DND-41 (cell line): Measurements from ENCODE around the gene GDA.

Experiments
- ATAC-seq: fragments of 200-7000 bp; cut with Tn5 transposase; 3 replicates; pipeline ENCODE4 v1.9.1; 2021; ENCODE audit warnings: low read depth; ENCODE audit not compliant: insufficient read depth
- DNase-seq: peaks from one replicate; pipeline ENCODE4 v3.0.0-alpha.2; 2020
- H2AFZ ChIP-seq: 2 replicates; pipeline ENCODE4 v1.6.0; 2012; ENCODE audit warnings: low read depth, low read length
- H3K27ac ChIP-seq: 2 replicates; pipeline ENCODE4 v1.5.1; 2012; ENCODE audit warnings: low read length, inconsistent platforms
- H3K27me3 ChIP-seq: fragments of 200-600 bp; sonication (generic); 2 replicates; pipeline ENCODE4 v1.6.0; 2012; ENCODE audit warnings: low read length, mild to moderate bottlenecking, inconsistent platforms; ENCODE audit not compliant: insufficient read depth, poor library complexity
- H3K36me3 ChIP-seq: 2 replicates; pipeline ENCODE4 v1.5.1; 2012; ENCODE audit warnings: low read length, inconsistent platforms; ENCODE audit not compliant: insufficient read depth
- H3K4me1 ChIP-seq: 2 replicates; pipeline ENCODE4 v1.5.1; 2012; ENCODE audit warnings: mild to moderate bottlenecking, low read length; ENCODE audit not compliant: insufficient read depth
- H3K4me2 ChIP-seq: 2 replicates; pipeline ENCODE4 v1.6.0; 2012; ENCODE audit warnings: mild to moderate bottlenecking, moderate library complexity, low read length, inconsistent platforms; ENCODE audit not compliant: insufficient read depth
- H3K4me3 ChIP-seq, 2 experiments: fragments of 200-600 bp in 1 of 2; shearing (Covaris generic) in 1 of 2; 2 replicates each; pipeline ENCODE4 v1.5.1; 2012 to 2016; ENCODE audit warnings: inconsistent platforms in 2 of 2, low read length in 2 of 2, mild to moderate bottlenecking in 2 of 2, low read depth in 1 of 2, moderate library complexity in 1 of 2
- H3K79me2 ChIP-seq: 2 replicates; pipeline ENCODE4 v1.6.0; 2012; ENCODE audit warnings: low read length, inconsistent platforms; ENCODE audit not compliant: insufficient read depth
- H3K9ac ChIP-seq: 2 replicates; pipeline ENCODE4 v1.6.0; 2012; ENCODE audit warnings: low read depth, mild to moderate bottlenecking, inconsistent platforms, low read length, moderate library complexity
- H3K9me3 ChIP-seq: 2 replicates; pipeline ENCODE4 v1.5.1; 2012; ENCODE audit warnings: low read length, moderate library complexity, mild to moderate bottlenecking, inconsistent platforms; ENCODE audit not compliant: insufficient read depth, severe bottlenecking
- H4K20me1 ChIP-seq: 2 replicates; pipeline ENCODE4 v1.6.0; 2012; ENCODE audit warnings: low read length; ENCODE audit not compliant: insufficient read depth
- CTCF ChIP-seq: IDR thresholded peaks from 2 replicates; pipeline ENCODE4 v1.5.1; 2012; ENCODE audit warnings: borderline replicate concordance, low read length, moderate library complexity, mild to moderate bottlenecking; ENCODE audit not compliant: poor library complexity, severe bottlenecking; ENCODE audit errors: extremely low read depth
- EZH2 ChIP-seq: IDR thresholded peaks from 3 replicates; pipeline ENCODE4 v1.6.1; 2012; ENCODE audit warnings: borderline replicate concordance, low read depth, mild to moderate bottlenecking, moderate library complexity, low read length, inconsistent platforms; ENCODE audit not compliant: severe bottlenecking

The GDA gene

GRCh38 chr9:72160446-72161123 is 11.3 kb downstream of the GDA start:
- no peak overlapping the region for H3K27ac ChIP-seq
- no peaks in the 10 kb centered on the region for H3K4me1 ChIP-seq
- H3K36me3 ChIP-seq, result no peaks in the 10 kb centered on the region
- no peak overlapping the region for H2AFZ ChIP-seq
- H3K4me2 ChIP-seq, result no peak overlapping the region
- H3K27me3 ChIP-seq, result no peaks in the 10 kb centered on the region
- DNase-seq (no peak), ATAC-seq (no peak)
- no peaks in the 10 kb centered on the region for H3K79me2 ChIP-seq
- no peak overlapping the region for H3K9ac ChIP-seq
- H3K4me3 ChIP-seq, result no peak overlapping the region
- no peak for TF ChIP-seq CTCF
- no peak for TF ChIP-seq EZH2
- no peaks in the 10 kb centered on the region for H3K9me3 ChIP-seq
- H4K20me1 ChIP-seq, result no peaks in the 10 kb centered on the region

GRCh38 chr9:72165326-72165725 is 16.1 kb downstream of the GDA start:
- Histone ChIP-seq H3K79me2 (no peaks in the 10 kb centered on the region), H3K27me3 (no peaks in the 10 kb centered on the region), H4K20me1 (no peaks in the 10 kb centered on the region), H3K9ac (no peak overlapping the region), H3K36me3 (no peaks in the 10 kb centered on the region), H3K9me3 (no peaks in the 10 kb centered on the region), H3K27ac (no peak overlapping the region), H3K4me2 (no peak overlapping the region), H3K4me3 (no peak overlapping the region), H2AFZ (no peak overlapping the region), H3K4me1 (no peaks in the 10 kb centered on the region)
- DNase-seq (no peak), ATAC-seq (no peak)
- TF ChIP-seq EZH2 (no peak), CTCF (no peak)

- H4K20me1 ChIP-seq, result no peaks in the 10 kb centered on the region
- H3K79me2 ChIP-seq, result no peaks in the 10 kb centered on the region
- no peaks in the 10 kb centered on the region for H3K4me1 ChIP-seq
- no peaks in the 10 kb centered on the region for H3K36me3 ChIP-seq
- ATAC-seq (no peak), DNase-seq (no peak)
- no peak overlapping the region for H3K9ac ChIP-seq
- no peak overlapping the region for H3K4me2 ChIP-seq
- no peaks in the 10 kb centered on the region for H3K27me3 ChIP-seq
- H3K9me3 ChIP-seq, result no peaks in the 10 kb centered on the region
- TF ChIP-seq CTCF (no peak), EZH2 (no peak)
- no peak overlapping the region for H3K4me3 ChIP-seq
- H3K27ac ChIP-seq, result no peak overlapping the region
- no peak overlapping the region for H2AFZ ChIP-seq
Measured at GRCh38 chr9:72165821-72166547, 16.7 kb downstream of the GDA start.

- H3K79me2 ChIP-seq, result no peaks in the 10 kb centered on the region
- H3K9me3 ChIP-seq, result no peaks in the 10 kb centered on the region
- no peak overlapping the region for H3K9ac ChIP-seq
- H3K36me3 ChIP-seq, result no peaks in the 10 kb centered on the region
- H3K4me1 ChIP-seq, result no peaks in the 10 kb centered on the region
- TF ChIP-seq EZH2 (no peak), CTCF (no peak)
- H2AFZ ChIP-seq, result no peak overlapping the region
- H3K27me3 ChIP-seq, result no peaks in the 10 kb centered on the region
- no peak overlapping the region for H3K27ac ChIP-seq
- H3K4me3 ChIP-seq, result no peak overlapping the region
- DNase-seq (no peak), ATAC-seq (no peak)
- no peak overlapping the region for H3K4me2 ChIP-seq
- no peaks in the 10 kb centered on the region for H4K20me1 ChIP-seq
Measured at GRCh38 chr9:72168075-72168474, 18.8 kb downstream of the GDA start.
